AG10803 (cell line): ENCODE data around the gene AP2A2.

Experiments
- DNase-seq: peaks from one replicate; pipeline ENCODE4 v3.0.0; 2010; ENCODE audit warnings: low read depth
- H3K4me3 ChIP-seq: 2 replicates; pipeline ENCODE4 v1.5.1; 2011; ENCODE audit warnings: mild to moderate bottlenecking, low read length, control low read depth
- TF ChIP-seq, protein P1 (sequence below): conservative IDR thresholded peaks from 2 replicates; pipeline ENCODE4 v1.5.1; 2011; ENCODE audit warnings: mild to moderate bottlenecking, low read length, control low read depth, inconsistent platforms

The AP2A2 gene

DNA sequence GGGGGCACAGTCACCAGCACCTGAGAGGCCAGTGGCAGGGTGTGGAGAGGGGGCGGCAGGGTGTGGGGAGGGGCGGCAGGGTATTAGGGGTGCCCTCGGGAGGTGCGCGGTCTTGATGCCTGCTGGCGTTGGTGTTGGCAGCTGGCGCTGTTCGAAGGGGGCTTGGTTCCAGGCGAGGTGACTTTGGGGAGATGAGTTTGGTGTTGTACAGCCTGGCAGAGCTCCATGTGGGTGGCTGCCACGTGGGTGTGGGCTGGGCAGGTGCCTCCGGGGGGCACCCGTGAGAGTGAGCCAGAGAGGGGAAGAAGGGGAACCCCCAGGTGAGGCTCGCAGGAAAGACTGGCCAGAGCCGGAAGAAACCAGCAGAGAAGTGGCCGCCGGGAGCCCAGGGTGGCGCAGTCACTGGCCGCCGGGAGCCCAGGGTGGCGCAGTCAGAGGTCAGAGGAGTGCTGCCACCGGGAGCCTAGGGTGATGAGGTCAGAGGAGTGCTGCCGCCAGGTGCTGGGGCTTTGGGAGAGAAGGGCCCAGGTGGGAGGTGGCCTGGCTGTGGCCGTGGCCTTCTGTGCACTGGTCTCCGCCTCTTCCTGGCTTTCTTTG lies 66.1 kb downstream of the AP2A2 start:
- no peak for DNase-seq
- no peak overlapping the region for H3K4me3 ChIP-seq
- TF ChIP-seq, protein P1, sequence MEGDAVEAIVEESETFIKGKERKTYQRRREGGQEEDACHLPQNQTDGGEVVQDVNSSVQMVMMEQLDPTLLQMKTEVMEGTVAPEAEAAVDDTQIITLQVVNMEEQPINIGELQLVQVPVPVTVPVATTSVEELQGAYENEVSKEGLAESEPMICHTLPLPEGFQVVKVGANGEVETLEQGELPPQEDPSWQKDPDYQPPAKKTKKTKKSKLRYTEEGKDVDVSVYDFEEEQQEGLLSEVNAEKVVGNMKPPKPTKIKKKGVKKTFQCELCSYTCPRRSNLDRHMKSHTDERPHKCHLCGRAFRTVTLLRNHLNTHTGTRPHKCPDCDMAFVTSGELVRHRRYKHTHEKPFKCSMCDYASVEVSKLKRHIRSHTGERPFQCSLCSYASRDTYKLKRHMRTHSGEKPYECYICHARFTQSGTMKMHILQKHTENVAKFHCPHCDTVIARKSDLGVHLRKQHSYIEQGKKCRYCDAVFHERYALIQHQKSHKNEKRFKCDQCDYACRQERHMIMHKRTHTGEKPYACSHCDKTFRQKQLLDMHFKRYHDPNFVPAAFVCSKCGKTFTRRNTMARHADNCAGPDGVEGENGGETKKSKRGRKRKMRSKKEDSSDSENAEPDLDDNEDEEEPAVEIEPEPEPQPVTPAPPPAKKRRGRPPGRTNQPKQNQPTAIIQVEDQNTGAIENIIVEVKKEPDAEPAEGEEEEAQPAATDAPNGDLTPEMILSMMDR = no peak

DNA sequence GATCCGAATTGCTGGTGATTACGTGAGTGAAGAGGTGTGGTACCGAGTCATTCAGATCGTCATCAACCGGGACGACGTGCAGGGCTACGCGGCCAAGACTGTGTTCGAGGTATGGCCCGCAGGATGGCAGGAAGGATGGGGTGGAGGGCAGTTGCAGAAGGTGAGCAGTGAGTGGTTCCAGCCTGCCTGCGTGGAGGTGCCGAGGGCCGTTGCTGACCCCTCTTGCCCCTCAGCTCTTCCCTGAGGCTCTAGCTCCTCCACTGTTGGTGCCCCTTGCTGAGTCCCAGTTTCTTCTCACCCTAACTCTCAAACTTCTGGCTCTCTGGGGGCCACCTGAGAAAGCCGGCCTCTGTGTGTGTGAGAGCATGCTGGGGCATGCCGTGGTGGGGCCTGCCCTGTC lies 66.9 kb downstream of the AP2A2 start:
- no peak overlapping the region for H3K4me3 ChIP-seq
- DNase-seq = no peak
- TF ChIP-seq, protein P1 = no peak

DNA sequence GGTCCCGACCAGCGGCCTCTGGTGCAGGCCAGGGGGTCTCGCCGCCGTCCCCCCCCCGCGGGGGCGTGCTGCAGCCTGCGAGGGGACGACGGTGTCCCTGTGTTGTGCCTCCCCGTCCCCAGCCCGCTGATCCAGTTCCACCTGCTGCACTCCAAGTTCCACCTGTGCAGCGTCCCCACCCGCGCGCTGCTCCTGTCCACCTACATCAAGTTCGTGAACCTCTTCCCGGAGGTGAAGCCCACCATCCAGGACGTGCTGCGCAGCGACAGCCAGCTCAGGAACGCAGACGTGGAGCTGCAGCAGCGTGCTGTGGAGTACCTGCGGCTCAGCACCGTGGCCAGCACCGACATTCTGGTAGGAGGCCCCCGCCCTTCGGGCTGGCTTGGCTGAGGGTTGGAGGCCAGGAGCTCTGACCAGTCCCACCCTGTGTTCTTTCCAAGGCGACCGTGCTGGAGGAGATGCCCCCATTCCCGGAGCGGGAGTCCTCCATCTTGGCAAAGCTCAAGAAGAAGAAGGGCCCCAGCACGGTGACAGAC lies 68.0 kb downstream of the AP2A2 start:
- TF ChIP-seq, protein P1 = no peak
- no peak for DNase-seq
- no peak overlapping the region for H3K4me3 ChIP-seq

DNA sequence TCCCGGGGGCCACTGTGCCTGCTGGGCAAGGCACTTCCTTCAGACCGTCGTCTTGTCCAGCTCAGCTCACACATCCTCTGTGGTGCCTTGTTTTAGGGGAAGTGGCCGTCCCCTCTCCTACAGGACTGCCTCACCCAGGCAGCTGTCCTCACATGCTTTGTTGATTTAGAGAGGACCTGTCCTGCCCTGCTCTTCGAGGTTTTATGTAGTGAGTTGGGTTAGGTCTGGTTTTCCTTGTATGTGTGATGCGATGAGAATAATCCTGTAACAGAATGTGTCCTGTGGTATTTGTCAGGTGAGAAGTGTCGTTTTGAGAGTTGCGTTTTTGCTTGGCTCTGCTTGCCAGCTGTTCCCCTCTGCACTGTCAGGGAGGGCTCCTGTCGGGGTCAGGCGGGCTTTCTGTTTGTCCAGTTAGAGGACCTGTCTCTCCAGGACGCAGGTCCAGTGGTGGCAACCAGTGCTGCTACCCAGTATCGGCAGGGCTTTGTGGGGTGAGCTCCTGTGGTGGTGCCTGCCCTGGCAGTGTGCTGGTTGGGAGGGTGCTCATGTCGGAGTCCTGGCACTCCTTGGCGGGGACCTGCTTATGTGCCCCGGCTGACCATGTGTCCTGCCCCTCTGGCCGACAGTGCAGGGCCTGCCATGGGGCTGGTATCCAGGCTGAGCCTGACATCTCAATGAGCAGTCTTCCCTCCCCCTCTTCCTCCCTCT lies 69.5 kb downstream of the AP2A2 start:
- DNase-seq = no peak
- H3K4me3 ChIP-seq = no peak overlapping the region
- TF ChIP-seq, protein P1 = no peak

DNA sequence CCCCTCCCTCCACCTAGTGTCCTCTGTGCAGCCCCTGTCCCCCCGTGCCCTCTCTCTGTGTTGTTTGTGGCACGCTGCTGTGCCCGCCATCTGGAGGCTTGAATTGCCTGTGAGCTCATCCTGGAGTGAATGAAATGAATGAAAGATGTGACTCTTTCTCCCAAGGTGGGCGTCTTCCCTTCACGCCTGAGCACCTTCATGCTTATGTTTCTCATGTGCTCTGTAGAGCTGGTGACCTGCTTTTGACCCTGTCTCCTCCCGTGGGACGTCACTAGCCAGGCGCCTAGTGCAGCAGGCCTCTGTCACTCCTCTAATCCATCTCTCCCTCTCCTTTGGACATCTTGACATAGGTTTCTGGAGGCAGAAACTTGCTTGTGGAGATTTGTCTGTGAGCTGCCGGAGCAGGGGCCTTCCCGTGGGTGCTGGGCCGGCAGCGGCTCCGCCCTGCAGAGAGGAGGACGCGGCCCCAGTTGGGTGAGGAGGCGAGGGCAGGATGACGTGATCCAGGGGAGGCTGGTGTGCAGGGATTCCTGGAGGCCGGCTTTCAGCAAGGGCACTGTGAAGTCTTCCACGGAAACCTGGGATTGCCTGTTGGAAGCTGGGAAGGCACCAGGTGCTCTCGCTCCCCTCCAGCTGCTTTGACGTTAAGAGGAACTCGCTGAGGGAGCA lies 70.2 kb downstream of the AP2A2 start:
- TF ChIP-seq, protein P1 = no peak
- H3K4me3 ChIP-seq = no peak overlapping the region
- no peak for DNase-seq

DNA sequence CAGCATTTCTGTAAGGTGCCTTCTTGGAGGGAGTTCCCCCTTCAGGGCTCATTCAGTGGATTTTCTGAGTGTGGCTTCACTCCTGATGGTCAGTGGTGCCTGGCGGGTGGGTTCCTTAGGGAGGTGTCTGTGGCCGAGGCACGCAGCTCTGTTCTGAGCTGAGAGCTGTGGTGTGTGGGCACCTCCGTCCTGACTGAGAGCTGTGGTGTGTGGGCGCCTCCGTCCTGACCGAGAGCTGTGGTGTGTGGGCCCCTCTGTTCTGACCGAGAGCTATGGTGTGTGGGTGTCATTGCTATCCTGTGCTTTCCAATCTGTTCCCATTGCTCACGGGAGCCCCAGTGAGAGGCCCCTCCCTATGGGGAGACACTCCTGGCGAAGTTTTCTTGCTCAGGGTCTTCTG lies 71.0 kb downstream of the AP2A2 start:
- DNase-seq = no peak
- H3K4me3 ChIP-seq = no peak overlapping the region
- TF ChIP-seq, protein P1 = no peak
